Activated CD8-positive, alpha-beta T cell treated with anti-CD3 and anti-CD28 coated beads, Interleukin-2, amount 10 ng/mL, durations not matched to agents 7 days and 5 days (primary cell): ENCODE measurements around the gene NXPH2. TPM values are rescaled to one million over a fixed set of nuclear protein-coding genes. Genes with fewer than 3 reads are reported as not detected.

ENCODE experiments used
- ATAC-seq: fragments of 150-1000 bp; cut with Tn5 transposase; one replicate; pipeline ENCODE4 v1.10.0; 2021; ENCODE audit warnings: moderate library complexity
- CTCF ChIA-PET: fragments of 350-600 bp; sonication (Branson Sonifier 250); formaldehyde crosslinking; loops from one replicate; lab custom pipeline; 2021; ENCODE audit warnings: antibody characterized with exemption; lab: Charles Lee
- POLR2A ChIA-PET: fragments of 350-600 bp; sonication (Branson Sonifier 250); formaldehyde crosslinking; loops from one replicate; lab custom pipeline; 2021; ENCODE audit warnings: antibody characterized with exemption; lab: Charles Lee
- DNase-seq: peaks from one replicate; pipeline ENCODE4 v3.0.0-alpha.2; 2020
- H3K27ac Mint-ChIP-seq: one replicate; pipeline ENCODE4 v1.8.0; 2021; ENCODE audit warnings: mild to moderate bottlenecking, mixed read lengths
- H3K27me3 Mint-ChIP-seq: one replicate; pipeline ENCODE4 v1.8.0; 2021; ENCODE audit warnings: low read depth, mixed read lengths
- H3K36me3 Mint-ChIP-seq: one replicate; pipeline ENCODE4 v1.8.0; 2021; ENCODE audit warnings: low read depth, mixed read lengths
- H3K4me1 Mint-ChIP-seq: one replicate; pipeline ENCODE4 v1.8.0; 2021; ENCODE audit warnings: low read depth, mixed read lengths
- H3K4me3 Mint-ChIP-seq: one replicate; pipeline ENCODE4 v1.8.0; 2021; ENCODE audit warnings: mild to moderate bottlenecking, mixed read lengths
- H3K9me3 Mint-ChIP-seq: one replicate; pipeline ENCODE4 v1.8.0; 2022; ENCODE audit warnings: mixed read lengths; ENCODE audit not compliant: insufficient read depth
- total RNA-seq, 2 experiments: library from RNA; stranded (reverse); gene quantifications; one replicate each; pipeline ENCODE4 v1.2.3, GENCODE V29; 2021

Gene NXPH2
- total RNA-seq, 2 experiments from 2014 or later, result not detected

GRCh38 chr2:138780908-138781307 is 718 bp upstream of the NXPH2 start:
- Mint-ChIP-seq H3K9me3 (no peaks in the 10 kb centered on the region), H3K4me3 (no peak overlapping the region), H3K4me1 (peaks cover 3% of the 10 kb centered on the region), H3K36me3 (no peaks in the 10 kb centered on the region), H3K27ac (no peak overlapping the region), H3K27me3 (peaks cover 47% of the 10 kb centered on the region)
- DNase-seq (no peak), ATAC-seq (no peak)
- ChIA-PET POLR2A (no interaction called here), CTCF (no interaction called here)

GRCh38 chr2:138780446-138780880 is 273 bp upstream of the NXPH2 start:
- no peak overlapping the region for H3K27ac Mint-ChIP-seq
- DNase-seq (no peak), ATAC-seq (no peak)
- H3K36me3 Mint-ChIP-seq, result no peaks in the 10 kb centered on the region
- ChIA-PET POLR2A (no interaction called here), CTCF (no interaction called here)
- peaks cover 47% of the 10 kb centered on the region for H3K27me3 Mint-ChIP-seq
- no peak overlapping the region for H3K4me3 Mint-ChIP-seq
- peaks cover 3% of the 10 kb centered on the region for H3K4me1 Mint-ChIP-seq
- H3K9me3 Mint-ChIP-seq, result no peaks in the 10 kb centered on the region

GRCh38 chr2:138779406-138779780 is 797 bp downstream of the NXPH2 start:
- Mint-ChIP-seq H3K9me3 (no peaks in the 10 kb centered on the region), H3K27me3 (peaks cover 45% of the 10 kb centered on the region), H3K4me1 (peaks cover 3% of the 10 kb centered on the region), H3K4me3 (no peak overlapping the region), H3K36me3 (no peaks in the 10 kb centered on the region), H3K27ac (no peak overlapping the region)
- ATAC-seq, result no peak
- no peak for DNase-seq
- ChIA-PET CTCF (no interaction called here), POLR2A (no interaction called here)

DNA sequence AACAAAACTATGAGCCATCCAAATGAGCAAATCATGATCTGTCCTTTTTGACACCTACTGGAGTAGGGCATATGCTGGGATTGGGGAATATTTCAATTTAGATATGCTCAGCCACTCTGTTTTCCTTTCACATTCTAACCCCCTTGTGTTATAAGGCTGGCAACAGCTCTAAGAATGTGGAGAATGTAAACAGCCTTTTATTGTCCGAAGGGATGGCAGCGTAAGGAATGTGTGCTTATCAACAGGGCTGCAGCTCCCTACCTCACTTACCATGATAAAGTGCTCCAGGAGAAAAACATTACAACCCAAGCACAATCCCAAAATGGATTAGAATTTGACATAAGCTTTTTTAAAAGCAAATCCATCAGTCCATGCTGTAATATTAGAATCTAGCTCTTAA is 2.2 kb downstream of the NXPH2 start:
- DNase-seq (no peak), ATAC-seq (no peak)
- Mint-ChIP-seq H3K36me3 (no peaks in the 10 kb centered on the region), H3K27ac (no peak overlapping the region), H3K4me1 (peaks cover 3% of the 10 kb centered on the region), H3K27me3 (peaks cover 39% of the 10 kb centered on the region), H3K4me3 (no peak overlapping the region), H3K9me3 (no peaks in the 10 kb centered on the region)
- ChIA-PET CTCF (no interaction called here), POLR2A (no interaction called here)

GRCh38 chr2:138775736-138776135 is 4.5 kb downstream of the NXPH2 start:
- DNase-seq, result no peak
- no peaks in the 10 kb centered on the region for H3K36me3 Mint-ChIP-seq

GRCh38 chr2:138771534-138771933 is 8.7 kb downstream of the NXPH2 start:
- no peak for DNase-seq
- ATAC-seq, result no peak
- Mint-ChIP-seq H3K27ac (no peak overlapping the region), H3K9me3 (no peaks in the 10 kb centered on the region), H3K36me3 (no peaks in the 10 kb centered on the region), H3K4me1 (no peaks in the 10 kb centered on the region), H3K4me3 (no peak overlapping the region), H3K27me3 (peaks cover 5% of the 10 kb centered on the region)
- ChIA-PET POLR2A (no interaction called here), CTCF (no interaction called here)

More at GRCh38 chr2:138775736-138776135, 4.5 kb downstream of the NXPH2 start:
- CTCF ChIA-PET, result interaction anchor here (0.9 kb wide), 1 partner anchor 11 kb away, joined by 4 read pairs; no protein-coding TSS in a partner anchor
- H3K27ac Mint-ChIP-seq, result no peak overlapping the region
- H3K9me3 Mint-ChIP-seq, result no peaks in the 10 kb centered on the region
- no peak overlapping the region for H3K4me3 Mint-ChIP-seq
- no peak for ATAC-seq
- POLR2A ChIA-PET, result no interaction called here
- peaks cover 21% of the 10 kb centered on the region for H3K27me3 Mint-ChIP-seq
- peaks cover 3% of the 10 kb centered on the region for H3K4me1 Mint-ChIP-seq

DNA sequence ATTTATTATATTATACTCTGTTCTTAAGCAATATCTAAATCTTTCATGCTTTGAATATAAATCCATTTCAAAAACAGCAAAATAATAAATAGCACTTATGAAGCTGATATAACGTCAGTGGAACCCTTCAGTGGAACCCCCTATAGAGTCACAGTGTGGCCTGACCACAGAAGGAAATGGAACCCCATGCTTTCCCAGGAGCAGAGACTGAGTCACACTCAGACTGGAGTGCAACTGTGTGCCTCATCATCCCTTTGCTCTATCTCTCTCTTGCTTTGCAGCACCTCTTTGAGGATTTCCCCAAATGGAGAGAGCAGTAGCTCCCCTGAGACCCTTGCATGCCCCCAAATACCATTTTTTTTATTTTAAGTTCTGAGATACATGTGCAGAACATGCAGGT is 13.1 kb downstream of the NXPH2 start:
- ChIA-PET POLR2A (no interaction called here), CTCF (no interaction called here)
- Mint-ChIP-seq H3K27me3 (peaks cover 10% of the 10 kb centered on the region), H3K4me3 (no peak overlapping the region), H3K4me1 (no peaks in the 10 kb centered on the region), H3K27ac (no peak overlapping the region), H3K36me3 (no peaks in the 10 kb centered on the region), H3K9me3 (no peaks in the 10 kb centered on the region)
- ATAC-seq (no peak), DNase-seq (no peak)

- no peaks in the 10 kb centered on the region for H3K9me3 Mint-ChIP-seq
- ATAC-seq, result no peak
Measured at GRCh38 chr2:138766464-138766863, 13.7 kb downstream of the NXPH2 start.

DNA sequence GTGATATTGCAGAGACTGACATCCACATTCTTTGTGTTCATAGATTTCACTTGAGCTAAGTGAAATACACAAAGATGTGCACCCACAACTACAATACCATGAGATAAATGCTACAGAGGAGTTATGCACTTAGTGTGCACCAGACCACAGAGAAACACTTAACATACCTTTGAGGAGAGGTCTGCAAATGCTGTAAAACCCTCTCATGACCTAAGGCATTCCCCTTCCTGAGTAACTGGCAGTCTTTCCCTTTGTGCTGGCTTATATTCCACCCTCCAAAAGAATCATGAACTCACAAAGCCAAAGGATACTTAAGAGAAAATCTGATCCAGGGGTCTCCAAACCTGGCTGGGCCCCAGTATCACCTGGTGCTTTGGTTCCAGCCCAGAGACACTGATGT is 16.2 kb downstream of the NXPH2 start:
- POLR2A ChIA-PET, result no interaction called here

More at GRCh38 chr2:138766464-138766863, 13.7 kb downstream of the NXPH2 start:
- ChIA-PET CTCF (no interaction called here), POLR2A (no interaction called here)
- Mint-ChIP-seq H3K4me3 (no peak overlapping the region), H3K27me3 (peaks cover 10% of the 10 kb centered on the region), H3K4me1 (no peaks in the 10 kb centered on the region), H3K27ac (no peak overlapping the region), H3K36me3 (no peaks in the 10 kb centered on the region)
- no peak for DNase-seq

GRCh38 chr2:138762533-138762932 is 17.7 kb downstream of the NXPH2 start:
- Mint-ChIP-seq H3K4me3 (no peak overlapping the region), H3K9me3 (no peaks in the 10 kb centered on the region), H3K27ac (no peak overlapping the region), H3K27me3 (peaks cover 4% of the 10 kb centered on the region), H3K4me1 (no peaks in the 10 kb centered on the region), H3K36me3 (no peaks in the 10 kb centered on the region)
- ATAC-seq (no peak), DNase-seq (no peak)
- ChIA-PET CTCF (no interaction called here), POLR2A (no interaction called here)

More for the DNA sequence above, 16.2 kb downstream of the NXPH2 start:
- no peak for ATAC-seq
- Mint-ChIP-seq H3K9me3 (no peaks in the 10 kb centered on the region), H3K27me3 (peaks cover 5% of the 10 kb centered on the region), H3K36me3 (no peaks in the 10 kb centered on the region), H3K4me1 (no peaks in the 10 kb centered on the region), H3K4me3 (no peak overlapping the region), H3K27ac (no peak overlapping the region)
- DNase-seq, result no peak
- CTCF ChIA-PET, result no interaction called here

DNA sequence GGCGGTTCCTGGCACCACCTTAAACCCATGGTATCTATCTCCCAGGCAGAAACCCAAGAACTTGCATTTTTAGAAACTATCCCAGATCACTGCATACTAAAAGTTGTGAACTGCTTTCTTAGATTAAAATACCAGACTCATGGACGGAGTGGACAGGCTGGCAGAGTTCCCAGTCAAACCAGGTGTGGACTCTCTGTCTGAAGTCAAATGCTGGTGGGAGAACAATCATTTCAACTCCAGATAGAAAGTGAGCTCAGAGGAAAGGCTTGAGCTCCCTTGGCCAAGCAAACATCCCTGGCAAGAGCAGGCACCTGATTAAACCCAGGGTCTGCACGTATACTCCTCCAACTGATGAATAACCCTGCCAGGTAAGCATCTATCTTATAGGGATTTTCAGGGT is 19.5 kb downstream of the NXPH2 start:
- DNase-seq, result no peak
- Mint-ChIP-seq H3K27ac (no peak overlapping the region), H3K9me3 (no peaks in the 10 kb centered on the region), H3K27me3 (peaks cover 2% of the 10 kb centered on the region), H3K4me3 (no peak overlapping the region), H3K4me1 (no peaks in the 10 kb centered on the region), H3K36me3 (no peaks in the 10 kb centered on the region)
- POLR2A ChIA-PET, result no interaction called here
- CTCF ChIA-PET, result no interaction called here
- no peak for ATAC-seq

DNA sequence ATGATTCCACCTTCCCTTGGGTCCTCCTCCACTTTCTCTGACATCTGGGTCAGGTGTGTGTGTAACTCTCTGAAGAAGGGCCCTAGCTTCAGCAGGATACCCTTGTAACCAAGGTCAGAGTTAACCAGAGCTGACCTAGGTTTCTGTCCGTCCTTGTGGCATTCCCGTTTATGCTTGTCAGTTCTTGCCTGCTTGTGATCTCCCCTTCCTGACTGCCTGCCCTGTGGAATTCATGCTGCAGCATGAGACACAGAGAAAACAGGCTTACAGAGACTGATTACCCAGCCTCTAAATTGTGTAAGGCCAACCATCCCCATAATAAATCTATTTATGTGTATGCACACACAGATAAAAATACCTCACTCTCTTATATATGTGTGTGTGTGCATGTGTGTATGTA is 22.8 kb downstream of the NXPH2 start:
- Mint-ChIP-seq H3K27me3 (no peaks in the 10 kb centered on the region), H3K9me3 (no peaks in the 10 kb centered on the region), H3K4me3 (no peak overlapping the region), H3K36me3 (no peaks in the 10 kb centered on the region), H3K4me1 (no peaks in the 10 kb centered on the region), H3K27ac (no peak overlapping the region)
- POLR2A ChIA-PET, result no interaction called here
- CTCF ChIA-PET, result no interaction called here
- DNase-seq (no peak), ATAC-seq (no peak)
